SKM-1 (cell line): ENCODE measurements around the gene ACHE.
"Not testable (repeated sequence)": the region's sequence is repeated elsewhere in the genome, so short reads cannot be mapped to it uniquely, and the experiment has no call there.

Experiments used
- DNase-seq: peaks from one replicate; lab custom pipeline; 2025; ENCODE audit not compliant: unreplicated experiment; lab: John Stamatoyannopoulos, UW

Gene ACHE

DNA sequence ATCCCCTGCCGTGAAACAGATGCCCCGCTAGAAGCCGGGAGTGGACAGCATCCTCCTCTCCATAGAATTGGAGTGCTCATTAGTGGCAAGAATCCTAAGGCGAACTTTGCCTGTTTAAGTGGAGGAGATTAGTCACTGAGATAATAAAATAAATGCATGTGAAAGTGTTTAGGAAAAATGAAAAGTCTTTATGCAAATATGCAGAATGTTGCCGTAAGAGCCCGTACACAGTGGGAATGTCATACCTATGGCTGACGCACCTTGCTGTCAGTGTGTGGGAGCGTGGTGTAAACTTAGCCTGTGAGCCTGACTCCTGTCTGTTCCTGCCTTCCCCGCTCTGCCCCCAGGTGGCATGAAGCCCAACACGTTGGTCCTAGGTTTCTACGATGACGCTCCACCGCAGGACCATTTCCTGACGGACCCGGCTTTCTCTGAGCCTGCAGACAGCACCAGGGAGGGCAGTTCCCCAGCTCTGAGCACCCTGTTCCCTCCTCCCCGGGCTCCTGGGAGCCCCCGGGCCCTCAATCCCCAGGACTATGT lies 30.2 kb downstream of the ACHE start:
- no peak for DNase-seq

DNA sequence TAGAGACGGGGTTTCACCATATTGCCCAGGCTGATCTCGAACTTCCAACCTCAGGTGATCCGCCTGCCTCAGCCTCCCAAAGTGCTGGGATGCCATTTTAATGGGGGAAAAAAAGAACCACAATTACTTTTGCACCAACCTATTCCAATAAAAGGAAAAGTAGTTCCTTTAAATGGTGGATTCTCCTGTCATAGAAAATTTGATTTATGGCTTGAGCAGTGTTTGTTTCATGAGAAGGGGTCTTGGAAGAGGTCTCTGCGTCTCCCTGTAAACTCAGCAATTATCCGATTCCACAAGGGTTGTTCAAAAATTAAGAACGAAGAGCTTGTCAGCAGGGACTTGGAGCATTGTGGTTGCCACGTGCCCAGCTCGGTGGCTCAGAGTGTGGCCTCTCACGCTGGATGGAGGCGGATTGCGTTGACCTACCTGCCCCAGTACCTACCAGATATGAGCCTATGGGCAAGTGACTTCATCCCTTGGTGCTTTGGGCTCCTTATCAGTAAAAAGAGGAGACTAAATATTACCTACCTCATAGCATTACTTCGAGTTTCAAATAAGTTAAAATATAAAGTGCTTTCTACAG lies 31.3 kb downstream of the ACHE start:
- no peak for DNase-seq

DNA sequence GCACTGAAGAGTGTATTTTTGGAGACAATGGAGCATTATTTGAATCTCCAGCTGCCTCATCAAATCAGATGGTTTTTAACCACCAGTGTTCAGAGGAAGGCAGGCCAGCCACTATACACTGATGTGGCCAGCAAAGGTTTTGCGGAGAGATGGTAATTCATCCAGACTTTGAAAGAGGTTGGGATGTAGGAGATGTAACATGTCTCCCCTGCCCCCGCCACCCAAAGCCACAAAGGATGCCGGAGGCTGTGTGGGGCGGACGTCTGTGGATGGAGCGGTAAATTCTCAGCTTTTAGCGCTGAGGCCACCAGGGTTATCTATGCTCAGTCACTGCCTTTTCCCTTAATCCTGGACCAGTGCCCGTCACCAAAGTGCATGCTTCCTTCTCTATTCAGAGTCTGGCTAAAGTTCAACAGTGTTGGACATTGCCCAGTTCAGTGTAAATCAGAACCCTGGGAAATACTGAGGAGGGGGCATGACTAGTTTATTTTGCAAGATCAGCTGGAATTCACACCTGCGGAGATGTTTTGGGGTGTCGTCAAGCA lies 32.2 kb downstream of the ACHE start:
- DNase-seq = no peak

DNA sequence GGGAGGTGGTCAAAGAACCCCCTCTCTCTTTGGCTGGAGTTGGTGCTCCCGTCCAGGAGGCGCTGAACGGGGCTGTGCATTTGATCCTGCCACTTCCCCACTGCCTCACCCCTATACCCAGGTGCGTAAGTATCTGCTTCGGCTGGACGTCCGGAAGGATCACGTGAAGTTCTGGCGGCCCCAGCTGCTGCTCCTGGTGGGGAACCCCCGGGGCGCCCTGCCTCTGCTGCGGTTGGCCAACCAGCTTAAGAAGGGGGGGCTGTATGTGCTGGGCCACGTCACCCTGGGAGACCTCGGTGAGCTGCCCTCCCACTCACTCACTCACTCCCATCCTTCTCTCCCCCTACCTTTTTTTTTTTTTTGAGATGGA lies 34.1 kb downstream of the ACHE start:
- no peak for DNase-seq

DNA sequence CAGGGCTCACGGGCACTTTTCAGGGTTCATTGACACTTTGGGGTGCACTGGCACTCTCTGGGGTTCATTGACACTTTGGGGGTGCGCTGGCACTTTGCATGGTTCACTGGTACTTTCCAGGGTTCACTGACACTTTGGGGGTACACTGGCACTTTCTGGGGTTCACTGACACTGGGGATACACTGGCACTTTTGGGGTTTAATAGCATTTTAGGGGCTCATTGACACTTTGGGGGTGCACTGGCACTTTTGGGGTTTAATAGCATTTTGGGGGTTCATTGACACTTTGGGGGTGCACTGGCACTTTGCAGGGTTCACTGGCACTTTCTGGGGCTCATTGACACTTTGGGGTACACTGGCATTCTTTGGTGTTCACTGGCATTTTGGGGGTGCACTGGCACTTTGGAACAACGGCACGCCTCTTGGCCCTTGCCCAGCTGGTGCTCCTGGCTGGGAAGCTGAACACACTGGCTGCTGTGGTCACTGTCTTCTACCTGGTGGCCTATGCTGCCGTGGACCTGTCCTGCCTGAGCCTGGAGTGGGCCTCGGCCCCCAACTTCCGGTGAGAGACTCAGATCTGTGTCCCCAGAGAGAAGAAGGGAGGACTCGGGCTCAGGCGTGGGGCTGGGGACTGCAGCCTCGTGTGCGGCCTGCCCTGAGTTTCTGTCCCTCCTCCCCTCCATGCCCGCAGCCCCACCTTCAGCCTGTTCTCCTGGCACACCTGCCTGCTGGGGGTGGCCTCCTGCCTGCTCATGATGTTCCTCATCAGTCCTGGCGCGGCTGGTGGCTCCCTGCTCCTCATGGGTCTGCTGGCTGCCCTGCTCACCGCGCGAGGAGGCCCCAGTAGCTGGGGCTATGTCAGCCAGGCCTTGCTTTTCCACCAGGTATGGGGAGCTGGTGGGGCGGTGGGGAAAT lies 34.7 kb downstream of the ACHE start:
- DNase-seq = no peak

DNA sequence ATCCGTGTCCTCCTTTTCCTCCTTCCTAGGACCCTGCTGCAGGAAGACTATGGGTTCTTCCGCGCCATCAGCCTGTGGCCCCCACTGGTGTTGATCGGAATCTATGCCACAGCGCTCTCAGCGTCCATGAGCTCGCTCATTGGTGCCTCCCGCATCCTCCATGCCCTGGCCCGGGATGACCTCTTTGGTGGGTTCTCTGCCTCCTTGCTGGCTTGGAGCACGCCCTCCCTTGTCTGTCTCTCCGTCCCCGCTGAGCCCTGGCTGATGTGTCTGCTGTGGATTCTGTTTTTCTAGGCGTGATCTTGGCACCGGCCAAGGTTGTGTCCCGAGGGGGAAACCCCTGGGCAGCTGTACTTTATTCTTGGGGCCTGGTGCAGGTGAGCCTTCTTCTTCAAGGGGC lies 35.8 kb downstream of the ACHE start:
- DNase-seq = no peak

DNA sequence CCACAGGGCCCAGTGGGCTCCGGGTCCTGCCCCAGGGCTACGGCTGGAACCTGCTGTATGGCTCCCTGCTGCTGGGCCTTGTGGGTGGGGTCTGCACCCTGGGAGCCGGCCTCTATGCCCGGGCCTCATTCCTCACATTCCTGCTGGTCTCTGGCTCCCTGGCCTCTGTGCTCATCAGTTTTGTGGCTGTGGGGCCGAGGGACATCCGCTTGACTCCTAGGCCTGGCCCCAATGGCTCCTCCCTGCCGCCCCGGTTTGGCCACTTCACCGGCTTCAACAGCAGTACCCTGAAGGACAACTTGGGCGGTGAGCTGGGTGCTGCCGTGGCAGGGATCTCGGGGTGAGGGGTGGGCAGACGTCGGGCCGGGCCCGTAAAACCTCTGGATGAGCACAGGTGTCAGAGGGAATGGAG lies 38.8 kb downstream of the ACHE start:
- DNase-seq = no peak

DNA sequence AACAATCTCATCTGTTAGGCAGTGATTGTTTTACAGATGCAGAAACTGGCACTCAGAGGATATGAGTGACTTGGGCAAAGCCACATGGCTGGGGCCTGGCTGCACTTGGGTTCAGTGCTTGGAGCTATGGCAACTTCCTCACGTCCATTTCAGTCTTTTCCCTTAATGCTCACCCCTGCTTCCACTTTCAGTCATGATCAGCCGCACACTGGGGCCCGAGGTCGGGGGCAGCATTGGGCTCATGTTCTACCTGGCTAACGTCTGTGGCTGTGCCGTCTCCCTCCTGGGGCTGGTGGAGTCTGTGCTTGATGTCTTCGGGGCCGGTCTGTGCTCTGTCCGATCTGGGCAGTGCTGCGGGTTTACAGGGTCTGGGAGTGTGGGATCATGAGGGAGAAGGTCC lies 40.2 kb downstream of the ACHE start:
- DNase-seq = no peak

DNA sequence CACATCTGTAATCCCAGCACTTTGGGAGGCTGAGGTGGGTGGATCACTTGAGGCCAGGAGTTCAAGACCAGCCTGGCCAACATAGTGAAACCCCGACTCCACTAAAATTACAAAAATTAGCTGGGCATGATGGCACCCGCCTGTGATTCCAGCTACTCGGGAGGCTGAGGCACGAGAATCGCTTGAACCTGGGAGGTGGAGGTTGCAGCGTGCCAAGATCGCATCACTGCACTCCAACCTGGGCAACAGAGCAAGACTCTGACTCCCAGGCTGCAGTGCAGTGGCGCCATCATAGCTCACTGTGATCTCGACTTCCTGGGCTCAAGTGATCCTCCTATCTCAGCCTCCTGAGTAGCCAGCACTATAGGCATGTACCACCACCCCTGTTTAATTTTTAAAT lies 40.8 kb downstream of the ACHE start:
- not testable (repeated sequence) for DNase-seq

DNA sequence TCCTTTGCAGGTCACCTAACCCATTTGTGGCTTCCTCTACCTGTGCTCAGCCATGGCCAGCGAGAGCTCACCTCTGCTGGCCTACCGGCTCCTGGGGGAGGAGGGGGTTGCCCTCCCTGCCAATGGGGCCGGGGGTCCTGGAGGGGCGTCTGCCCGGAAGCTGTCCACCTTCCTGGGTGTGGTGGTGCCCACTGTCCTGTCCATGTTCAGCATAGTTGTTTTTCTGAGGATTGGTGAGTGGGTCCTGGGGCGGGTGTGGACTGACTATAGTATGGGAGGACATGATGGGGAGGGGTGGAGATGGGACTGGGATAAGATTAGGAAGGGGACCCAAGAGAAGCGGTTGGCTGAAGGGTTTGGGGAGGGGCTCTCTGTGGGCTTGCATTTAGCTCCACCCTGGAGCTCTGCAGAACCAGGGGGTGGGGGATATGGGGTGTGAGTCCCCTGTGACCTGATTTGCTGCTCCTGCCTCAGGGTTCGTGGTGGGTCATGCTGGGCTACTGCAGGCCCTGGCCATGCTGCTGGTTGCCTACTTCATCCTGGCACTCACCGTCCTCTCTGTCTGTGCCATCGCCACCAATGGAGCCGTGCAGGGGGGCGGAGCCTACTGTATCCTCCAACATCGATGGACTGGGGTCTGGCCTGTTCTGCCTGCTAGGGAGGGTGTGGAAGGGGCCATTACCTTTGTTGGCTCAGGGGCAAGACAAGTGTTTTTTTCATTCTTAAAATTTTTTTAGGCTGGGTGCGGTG lies 41.4 kb downstream of the ACHE start:
- no peak for DNase-seq

DNA sequence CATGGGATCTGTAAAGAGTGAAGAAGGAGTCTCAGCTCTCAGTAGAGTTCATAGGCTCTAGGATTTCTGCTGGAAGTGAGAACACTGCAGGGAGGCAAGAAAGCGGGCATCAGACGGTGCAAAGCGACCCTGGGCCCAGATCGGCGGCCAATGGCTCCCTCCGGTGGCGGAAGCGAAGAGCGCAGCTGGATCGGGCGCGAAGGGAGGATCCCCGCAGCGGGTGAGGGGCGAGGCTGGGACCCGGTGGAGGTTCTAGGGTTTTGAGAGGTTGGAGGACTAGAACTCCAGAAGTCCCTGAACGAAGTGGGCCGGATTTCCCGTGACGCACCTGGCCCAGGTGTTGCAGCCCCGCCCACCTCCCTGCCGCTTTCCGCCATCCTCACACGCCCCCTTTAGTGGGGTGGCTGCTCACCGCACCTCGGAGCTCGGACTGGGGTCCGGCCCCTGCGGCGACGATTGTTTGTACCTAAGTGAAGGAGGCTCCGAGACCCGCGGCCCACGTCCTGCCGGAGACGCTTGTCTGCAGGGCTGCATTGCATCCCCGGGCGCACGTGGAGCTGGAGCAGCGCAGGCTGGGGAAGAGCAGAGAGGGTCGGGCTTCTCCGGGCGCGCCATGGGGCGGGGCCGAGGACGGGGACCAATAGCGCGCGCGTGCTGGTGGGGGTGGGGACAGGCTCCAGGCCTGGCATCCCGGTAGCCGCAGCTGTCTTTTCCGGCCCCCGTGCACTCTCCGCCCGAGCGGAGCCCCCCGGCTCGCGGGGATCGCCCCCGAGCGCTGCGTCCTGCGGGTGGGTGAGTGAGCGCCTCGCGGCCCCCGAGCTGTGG lies 43.4 kb downstream of the ACHE start, which contains the start of gene SLC12A9:
Gene SLC12A9, plus strand, starts transcription at position 666 of the 825 bp plus-strand sequence. CDS start 1,485 bp downstream, outside the sequence.
- DNase-seq = peak; percentile 77

DNA sequence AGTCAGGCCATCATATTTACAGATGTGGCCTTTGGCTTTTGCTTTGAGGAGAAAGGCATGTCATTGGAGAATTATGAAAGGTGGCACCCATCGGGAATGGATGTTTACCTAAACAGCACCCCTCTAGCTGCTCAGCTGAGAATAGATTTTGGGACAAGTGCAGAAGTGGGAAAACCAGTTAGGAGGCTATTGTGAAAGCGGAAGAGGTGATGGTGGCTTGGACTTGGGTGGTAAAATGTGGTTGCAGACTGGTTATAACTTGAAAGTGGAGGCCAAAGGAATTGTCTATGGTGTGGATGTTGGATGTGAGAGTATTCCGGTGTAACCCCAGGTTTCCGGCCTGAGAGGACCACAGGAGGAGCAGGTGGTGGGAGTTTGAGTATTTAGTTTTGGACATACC lies 48.3 kb downstream of the ACHE start:
- no peak for DNase-seq

DNA sequence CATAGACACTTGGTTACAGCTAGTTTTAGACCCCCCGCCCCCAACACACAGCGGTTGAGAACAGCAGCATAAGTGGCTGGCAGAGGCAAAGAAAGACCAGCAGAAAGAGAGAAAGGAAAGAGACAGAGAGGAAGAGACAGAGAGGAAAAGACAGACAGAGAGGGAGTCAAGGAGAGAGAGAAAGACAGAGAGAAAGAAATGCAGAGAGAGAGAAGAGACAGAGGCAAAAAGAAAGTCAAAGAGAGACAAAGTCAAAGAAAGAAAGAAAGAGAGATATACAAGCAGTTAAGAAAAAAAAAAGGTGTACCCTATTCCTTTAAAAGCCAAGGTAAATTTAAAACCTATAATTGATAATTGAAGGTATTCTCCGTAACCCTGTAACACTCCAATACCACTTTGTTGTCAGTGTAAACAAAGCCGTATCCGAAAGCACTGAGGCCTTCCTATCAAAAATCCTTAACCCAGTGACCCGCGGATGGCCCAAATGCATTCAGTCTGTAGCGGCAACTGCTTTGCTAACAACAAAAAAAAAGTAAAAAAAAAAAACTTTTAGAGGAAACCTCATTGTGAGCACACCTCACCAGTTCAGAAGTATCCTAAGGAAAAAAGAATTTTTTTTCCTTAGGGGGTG lies 55.1 kb downstream of the ACHE start:
- no peak for DNase-seq
